GM23338 (cell line): ENCODE results near the gene MTPN. TPM values are rescaled to one million over a fixed set of nuclear protein-coding genes. Genes with fewer than 3 reads are reported as not detected.

Source experiments
- ATAC-seq: fragments of 200-7000 bp; cut with Tn5 transposase; 3 replicates; pipeline ENCODE4 v1.9.1; 2020
- DNase-seq: peaks from one replicate; pipeline ENCODE4 v3.0.0-alpha.2; 2015; ENCODE audit warnings: low spot score
- H2AFZ ChIP-seq: fragments of 200-600 bp; sonication (generic); 2 replicates; pipeline ENCODE4 v1.8.0; 2016; ENCODE audit warnings: antibody characterized with exemption, mild to moderate bottlenecking, moderate library complexity
- H3F3A ChIP-seq: fragments of 200-600 bp; sonication (generic); replicated peaks from 2 replicates; pipeline ENCODE4 v1.8.0; 2017; ENCODE audit warnings: antibody characterized with exemption, mixed run types, low read depth
- H3K27ac ChIP-seq: fragments of 200-600 bp; sonication (generic); 2 replicates; pipeline ENCODE4 v1.6.1; 2016; ENCODE audit warnings: low read depth
- H3K27me3 ChIP-seq: fragments of 200-600 bp; sonication (generic); 2 replicates; pipeline ENCODE4 v1.8.0; 2016; ENCODE audit warnings: mild to moderate bottlenecking, mixed run types, moderate library complexity; ENCODE audit not compliant: insufficient read depth
- H3K36me3 ChIP-seq: fragments of 200-600 bp; sonication (generic); 2 replicates; pipeline ENCODE4 v1.8.0; 2016; ENCODE audit warnings: mild to moderate bottlenecking; ENCODE audit not compliant: insufficient read depth
- H3K4me1 ChIP-seq: fragments of 200-600 bp; sonication (generic); 2 replicates; pipeline ENCODE4 v1.8.0; 2016; ENCODE audit warnings: mild to moderate bottlenecking, moderate library complexity; ENCODE audit not compliant: insufficient read depth
- H3K4me2 ChIP-seq: fragments of 200-600 bp; sonication (generic); 2 replicates; pipeline ENCODE4 v1.7.1; 2017; ENCODE audit warnings: mixed run types
- H3K4me3 ChIP-seq: fragments of 200-600 bp; sonication (generic); 2 replicates; pipeline ENCODE4 v1.6.1; 2016; ENCODE audit warnings: mixed run types
- H3K79me2 ChIP-seq: fragments of 200-600 bp; sonication (generic); replicated peaks from 2 replicates; pipeline ENCODE4 v1.8.0; 2017; ENCODE audit warnings: mild to moderate bottlenecking; ENCODE audit not compliant: insufficient read depth
- H3K9me2 ChIP-seq: fragments of 200-600 bp; sonication (generic); 2 replicates; pipeline ENCODE4 v1.8.0; 2017; ENCODE audit not compliant: insufficient read depth
- H4K20me1 ChIP-seq: fragments of 200-600 bp; sonication (generic); replicated peaks from 2 replicates; pipeline ENCODE4 v1.8.0; 2017; ENCODE audit warnings: mild to moderate bottlenecking; ENCODE audit not compliant: insufficient read depth
- H3K27ac Mint-ChIP-seq: 2 replicates; pipeline ENCODE4 v1.8.0; 2020; ENCODE audit warnings: inconsistent platforms, mild to moderate bottlenecking, moderate library complexity, mixed read lengths
- H3K27me3 Mint-ChIP-seq: 3 replicates; pipeline ENCODE4 v1.8.0; 2022; ENCODE audit warnings: low read depth, mild to moderate bottlenecking, moderate library complexity, mixed read lengths, inconsistent platforms; ENCODE audit not compliant: insufficient read depth, poor library complexity
- H3K36me3 Mint-ChIP-seq: 3 replicates; pipeline ENCODE4 v1.8.0; 2021; ENCODE audit warnings: low read depth, mild to moderate bottlenecking, inconsistent platforms, moderate library complexity, mixed read lengths
- H3K4me1 Mint-ChIP-seq: 3 replicates; pipeline ENCODE4 v1.8.0; 2020; ENCODE audit warnings: mild to moderate bottlenecking, inconsistent platforms, mixed read lengths
- H3K4me3 Mint-ChIP-seq: 3 replicates; pipeline ENCODE4 v1.8.0; 2021; ENCODE audit warnings: moderate library complexity, mild to moderate bottlenecking, inconsistent platforms, mixed read lengths
- H3K9me3 Mint-ChIP-seq: 3 replicates; pipeline ENCODE4 v1.8.0; 2020; ENCODE audit warnings: moderate library complexity, mild to moderate bottlenecking, inconsistent platforms, mixed read lengths
- CREB1 ChIP-seq: fragments of 250-450 bp; sonication (Bioruptor Pico); IDR thresholded peaks from 2 replicates; pipeline ENCODE4 v1.5.0; 2020; ENCODE audit warnings: low read depth, mild to moderate bottlenecking, moderate library complexity
- ETS1 ChIP-seq: IDR thresholded peaks from 2 replicates; pipeline ENCODE4 v1.6.1; 2016; ENCODE audit warnings: antibody characterized with exemption
- EZH2phosphoT487 ChIP-seq: fragments of 200-600 bp; sonication (generic); IDR thresholded peaks from one replicate; pipeline ENCODE4 v1.8.1; 2018; ENCODE audit warnings: antibody characterized with exemption; ENCODE audit not compliant: unreplicated experiment
- JUNB ChIP-seq: IDR thresholded peaks from one replicate; pipeline ENCODE4 v1.6.1; 2016; ENCODE audit warnings: antibody characterized with exemption; ENCODE audit not compliant: unreplicated experiment
- POLR2AphosphoS5 ChIP-seq: IDR thresholded peaks from 2 replicates; pipeline ENCODE4 v1.6.1; 2016; ENCODE audit warnings: antibody characterized with exemption, low read depth
- REST ChIP-seq: IDR thresholded peaks from one replicate; pipeline ENCODE4 v1.6.1; 2018; ENCODE audit warnings: antibody characterized with exemption; ENCODE audit not compliant: unreplicated experiment
- STAT1 ChIP-seq: IDR thresholded peaks from one replicate; pipeline ENCODE4 v1.6.1; 2016; ENCODE audit warnings: antibody characterized with exemption; ENCODE audit not compliant: unreplicated experiment
- ZNF114 ChIP-seq: fragments of 250-450 bp; sonication (Bioruptor Pico); IDR thresholded peaks from 2 replicates; pipeline ENCODE4 v1.5.0; 2020; ENCODE audit warnings: mild to moderate bottlenecking, moderate library complexity
- ZNF331 ChIP-seq: fragments of 250-450 bp; sonication (Bioruptor Pico); IDR thresholded peaks from 2 replicates; pipeline ENCODE4 v1.5.0; 2020; ENCODE audit warnings: low read depth, mild to moderate bottlenecking, moderate library complexity
- ZNF462 ChIP-seq: fragments of 250-450 bp; sonication (Bioruptor Pico); IDR thresholded peaks from 2 replicates; pipeline ENCODE4 v1.5.0; 2020; ENCODE audit warnings: mild to moderate bottlenecking, moderate library complexity
- polyA plus RNA-seq: library from polyadenylated mRNA; unstranded; fragments of >200 nt; fragmentation: Nextera tagmentation; extraction: Ambion mirVana; gene quantifications from 2 replicates; pipeline ENCODE4 v1.2.1, GENCODE V29; 2016
- total RNA-seq: library from RNA; depleted of rRNA; stranded (reverse); fragments of >200 nt; shearing (Covaris generic); gene quantifications from 2 replicates; pipeline ENCODE4 v1.2.3, GENCODE V29; 2014

Gene MTPN
- total and polyA plus RNA-seq, 2 experiments from 2014 or later, result 87.7 to 90.3 TPM

- Histone ChIP-seq H4K20me1 (no peaks in the 10 kb centered on the region), H3K79me2 (no peaks in the 10 kb centered on the region), H3F3A (no peaks in the 10 kb centered on the region), H3K36me3 (no peaks in the 10 kb centered on the region), H3K4me1 (no peaks in the 10 kb centered on the region), H3K9me2 (no peaks in the 10 kb centered on the region), H2AFZ (no peak overlapping the region), H3K27ac (no peak overlapping the region), H3K27me3 (no peaks in the 10 kb centered on the region), H3K4me3 (no peak overlapping the region), H3K4me2 (no peak overlapping the region)
- no peaks in the 10 kb centered on the region for H3K36me3 Mint-ChIP-seq
- DNase-seq, result no peak
- H3K27me3 Mint-ChIP-seq, result no peaks in the 10 kb centered on the region
- no peak for TF ChIP-seq ETS1
- TF ChIP-seq STAT1, result no peak
- TF ChIP-seq POLR2AphosphoS5, result no peak
- TF ChIP-seq EZH2phosphoT487, result no peak
- no peak for TF ChIP-seq CREB1 (CRISPR knock-in tag)
- TF ChIP-seq ZNF114, result no peak
- no peak for TF ChIP-seq REST
- no peak for TF ChIP-seq ZNF462 (CRISPR knock-in tag)
- TF ChIP-seq JUNB, result no peak
- no peak for TF ChIP-seq ZNF331 (CRISPR knock-in tag)
- ATAC-seq, result no peak
- peaks cover 3% of the 10 kb centered on the region; the same call in 1 of the 3 replicates for H3K9me3 Mint-ChIP-seq
- H3K4me1 Mint-ChIP-seq, result no peaks in the 10 kb centered on the region
- H3K27ac Mint-ChIP-seq, result no peak overlapping the region
- H3K4me3 Mint-ChIP-seq, result no peak overlapping the region
Observed at GRCh38 chr7:136006208-136006607, 29.0 kb upstream of the MTPN start.
